Muscle of back (tissue), 10 donors: ENCODE measurements around the gene GTF2B. TPM values are rescaled to one million over a fixed set of nuclear protein-coding genes. Genes with fewer than 3 reads are reported as not detected.

Experiments used
- polyA plus RNA-seq, 10 donors: library from polyadenylated mRNA; unstranded; fragments of 120-200 nt; gene quantifications; one replicate each; pipeline ENCODE4 v1.2.1, GENCODE V29; 2013; ENCODE audit not compliant: insufficient read length in 10 of 10

GTF2B gene
- polyA plus RNA-seq, 10 donors = 28.5 to 40.6 (median 34.7) TPM

Other genes starting within 250 kb of the GTF2B start
- 10 to 100 TPM; 22.5 to 48.0 (median 35.6) TPM for gene PKN2, start 207.3 kb downstream of the GTF2B start, polyA plus RNA-seq
- gene KYAT3, start 101.1 kb upstream of the GTF2B start, polyA plus RNA-seq = 10 to 100 TPM; 12.8 to 29.8 (median 22.8) TPM
- 10 to 100 TPM; 10.8 to 16.4 (median 11.8) TPM for gene RBMXL1, start 101.1 kb upstream of the GTF2B start, polyA plus RNA-seq
- 1 to 10 TPM; 1.5 to 5.6 (median 2.6) TPM for gene GBP3, start 131.3 kb upstream of the GTF2B start, polyA plus RNA-seq
- gene GBP1, start 173.6 kb upstream of the GTF2B start, polyA plus RNA-seq = 10 to 100 TPM in 1 of 10 donors, 1 to 10 TPM in 9; 4.7 to 10.4 (median 7.3) TPM
- gene GBP2, start 234.5 kb upstream of the GTF2B start, polyA plus RNA-seq = 1 to 10 TPM; 1.3 to 8.0 (median 1.7) TPM